GM23248 (cell line): ENCODE results near the gene OTX2. TPM values are rescaled to one million over a fixed set of nuclear protein-coding genes. Genes with fewer than 3 reads are reported as not detected.
A peak's percentile ranks its signal among the peaks of the same experiment; 100 is the strongest.

ENCODE experiments used
- DNase-seq: peaks from one replicate; pipeline ENCODE4 v3.0.0-alpha.2; 2015
- H2AFZ ChIP-seq: fragments of 200-600 bp; sonication (generic); 2 replicates; pipeline ENCODE4 v1.6.1; 2016; ENCODE audit warnings: antibody characterized with exemption
- H3F3A ChIP-seq: fragments of 200-600 bp; sonication (generic); 2 replicates; pipeline ENCODE4 v1.6.1; 2016; ENCODE audit warnings: mild to moderate bottlenecking, antibody characterized with exemption, mixed run types; ENCODE audit not compliant: insufficient read depth
- H3K27ac ChIP-seq: fragments of 200-600 bp; sonication (generic); 2 replicates; pipeline ENCODE4 v1.5.1; 2016; ENCODE audit warnings: mild to moderate bottlenecking
- H3K27me3 ChIP-seq: fragments of 200-600 bp; sonication (generic); replicated peaks from 2 replicates; pipeline ENCODE4 v1.6.1; 2016; ENCODE audit warnings: mild to moderate bottlenecking; ENCODE audit not compliant: insufficient read depth
- H3K36me3 ChIP-seq: fragments of 200-600 bp; sonication (generic); 2 replicates; pipeline ENCODE4 v1.6.1; 2016; ENCODE audit warnings: low read depth, mild to moderate bottlenecking
- H3K4me1 ChIP-seq: fragments of 200-600 bp; sonication (generic); 2 replicates; pipeline ENCODE4 v1.6.1; 2016; ENCODE audit warnings: mild to moderate bottlenecking; ENCODE audit not compliant: insufficient read depth
- H3K4me2 ChIP-seq: fragments of 200-600 bp; sonication (generic); one replicate; pipeline ENCODE4 v1.6.1; 2016; ENCODE audit warnings: mild to moderate bottlenecking; ENCODE audit not compliant: unreplicated experiment
- H3K4me3 ChIP-seq: fragments of 200-600 bp; sonication (generic); 2 replicates; pipeline ENCODE4 v1.5.1; 2016; ENCODE audit warnings: mild to moderate bottlenecking
- H3K79me2 ChIP-seq: fragments of 200-600 bp; sonication (generic); 2 replicates; pipeline ENCODE4 v1.6.1; 2016; ENCODE audit warnings: mild to moderate bottlenecking; ENCODE audit not compliant: insufficient read depth
- H3K9ac ChIP-seq: fragments of 200-600 bp; sonication (generic); 2 replicates; pipeline ENCODE4 v1.6.1; 2016; ENCODE audit warnings: mild to moderate bottlenecking
- H3K9me2 ChIP-seq: fragments of 200-600 bp; sonication (generic); 2 replicates; pipeline ENCODE4 v1.6.1; 2016; ENCODE audit warnings: mixed run types, mild to moderate bottlenecking, moderate library complexity; ENCODE audit not compliant: insufficient read depth
- H3K9me3 ChIP-seq: fragments of 200-600 bp; sonication (generic); one replicate; pipeline ENCODE4 v1.6.1; 2017; ENCODE audit warnings: low read depth
- H4K20me1 ChIP-seq: fragments of 200-600 bp; sonication (generic); 2 replicates; pipeline ENCODE4 v1.6.0; 2016; ENCODE audit not compliant: insufficient read depth
- EZH2 ChIP-seq: fragments of 200-600 bp; sonication (generic); IDR thresholded peaks from 2 replicates; pipeline ENCODE4 v1.6.1; 2018; ENCODE audit warnings: antibody characterized with exemption, mild to moderate bottlenecking; ENCODE audit not compliant: insufficient read depth, poor library complexity, severe bottlenecking
- EZH2phosphoT487 ChIP-seq: fragments of 200-600 bp; sonication (generic); IDR thresholded peaks from 2 replicates; pipeline ENCODE4 v1.6.1; 2018; ENCODE audit warnings: antibody characterized with exemption, moderate library complexity, mild to moderate bottlenecking, low read depth; ENCODE audit not compliant: insufficient read depth
- WGBS, 2 experiments: methylation state at CpG; one replicate each; pipeline ENCODE4 v1.1.6; 2015 to 2017; ENCODE audit warnings: low lambda C conversion rate in 2 of 2, low coverage in 1 of 2; ENCODE audit errors: missing lambda C conversion rate in 2 of 2; 5-methylcytosine and 5-hydroxymethylcytosine counted together
- in situ Hi-C: fragments of 300-500 bp; cut with MboI; formaldehyde crosslinking; loops from 2 replicates; pipeline ENCODE4 v1.15.0; 2020
- polyA plus RNA-seq: library from polyadenylated mRNA; unstranded; fragments of >200 nt; fragmentation: Nextera tagmentation; extraction: Ambion mirVana; gene quantifications from 2 replicates; pipeline ENCODE4 v1.2.1, GENCODE V29; 2016
- total RNA-seq: library from RNA; depleted of rRNA; stranded (reverse); fragments of >200 nt; shearing (Covaris generic); gene quantifications from 2 replicates; pipeline ENCODE4 v1.2.3, GENCODE V29; 2014

The OTX2 gene
- total and polyA plus RNA-seq, 2 experiments from 2014 or later, result not detected

GRCh38 chr14:56799343-56799645, 11.0 kb downstream of the OTX2 start:
- in situ Hi-C loops, result no loop called here
- Histone ChIP-seq H3K9me3 (no peaks in the 10 kb centered on the region), H3K79me2 (no peaks in the 10 kb centered on the region), H4K20me1 (no peaks in the 10 kb centered on the region), H3K27me3 (peaks cover 92% of the 10 kb centered on the region), H3K9ac (no peak overlapping the region), H3F3A (no peaks in the 10 kb centered on the region), H3K4me2 (no peak overlapping the region), H3K4me1 (no peaks in the 10 kb centered on the region), H2AFZ (no peak overlapping the region), H3K4me3 (no peak overlapping the region), H3K36me3 (no peaks in the 10 kb centered on the region), H3K27ac (no peak overlapping the region), H3K9me2 (no peaks in the 10 kb centered on the region)
- WGBS, 2 experiments, result 5 to 6% methylated on average over 5 of the region's 5 CpGs
- DNase-seq, result no peak
- TF ChIP-seq EZH2 (no peak), EZH2phosphoT487 (no peak)

GRCh38 chr14:56798447-56799342, 11.6 kb downstream of the OTX2 start:
- H3K36me3 ChIP-seq, result no peaks in the 10 kb centered on the region
- H3K9me2 ChIP-seq, result no peaks in the 10 kb centered on the region
- TF ChIP-seq EZH2, result no peak
- TF ChIP-seq EZH2phosphoT487, result no peak
- no peaks in the 10 kb centered on the region for H3K4me1 ChIP-seq
- no peaks in the 10 kb centered on the region for H3F3A ChIP-seq
- in situ Hi-C loops, result no loop called here
- no peaks in the 10 kb centered on the region for H3K79me2 ChIP-seq
- H4K20me1 ChIP-seq, result no peaks in the 10 kb centered on the region
- WGBS, 2 experiments, result 18 to 21% methylated on average over 35 to 40 of the region's 41 CpGs
- H3K27ac ChIP-seq, result no peak overlapping the region
- no peak for DNase-seq
- peaks cover 91% of the 10 kb centered on the region for H3K27me3 ChIP-seq
- no peaks in the 10 kb centered on the region for H3K9me3 ChIP-seq
- no peak overlapping the region for H2AFZ ChIP-seq
- H3K4me3 ChIP-seq, result no peak overlapping the region
- no peak overlapping the region for H3K4me2 ChIP-seq
- H3K9ac ChIP-seq, result no peak overlapping the region

GRCh38 chr14:56797569-56798446, 12.5 kb downstream of the OTX2 start:
- Histone ChIP-seq H3K9me2 (no peaks in the 10 kb centered on the region), H3F3A (no peaks in the 10 kb centered on the region), H3K4me1 (no peaks in the 10 kb centered on the region), H3K79me2 (no peaks in the 10 kb centered on the region), H3K9me3 (no peaks in the 10 kb centered on the region), H3K27me3 (peaks cover 82% of the 10 kb centered on the region), H3K36me3 (no peaks in the 10 kb centered on the region), H3K4me2 (no peak overlapping the region), H3K27ac (no peak overlapping the region), H4K20me1 (no peaks in the 10 kb centered on the region), H2AFZ (peak overlapping the region; percentile 53; the same call in 1 of the 2 replicates), H3K9ac (no peak overlapping the region), H3K4me3 (0 out of 2 replicates have a peak overlapping the region, but pooled peaks have one; percentile 15)
- peak; percentile 5 for DNase-seq
- no peak for TF ChIP-seq EZH2
- TF ChIP-seq EZH2phosphoT487, result 0 out of 2 replicates have a peak, but pooled peaks have one; percentile 29
- 3 to 6% methylated on average over 37 to 59 of the region's 77 CpGs for WGBS, 2 experiments
- in situ Hi-C loops, result no loop called here

- Histone ChIP-seq H3K4me2 (no peak overlapping the region), H3K4me3 (0 out of 2 replicates have a peak overlapping the region, but pooled peaks have one; percentile 15), H3K27ac (no peak overlapping the region), H3K27me3 (peaks cover 79% of the 10 kb centered on the region), H4K20me1 (no peaks in the 10 kb centered on the region), H3K36me3 (no peaks in the 10 kb centered on the region), H3K9ac (no peak overlapping the region), H3K9me2 (no peaks in the 10 kb centered on the region), H3K4me1 (no peaks in the 10 kb centered on the region), H3K79me2 (no peaks in the 10 kb centered on the region), H3F3A (no peaks in the 10 kb centered on the region), H2AFZ (peak overlapping the region; percentile 53; the same call in 1 of the 2 replicates), H3K9me3 (no peaks in the 10 kb centered on the region)
- TF ChIP-seq EZH2 (no peak), EZH2phosphoT487 (no peak; the same call in 1 of the 2 replicates)
- DNase-seq, result peak; percentile 11
- WGBS, 2 experiments, result 5% methylated on average over 23 of the region's 23 CpGs
- in situ Hi-C loops, result no loop called here
Measured at GRCh38 chr14:56797003-56797568, 13.2 kb downstream of the OTX2 start.
